HepG2 (cell line): ENCODE results near the gene C9orf43.
"Not testable (repeated sequence)": the region's sequence is repeated elsewhere in the genome, so short reads cannot be mapped to it uniquely, and the experiment has no call there.

Experiments used
- ESRRA ChIP-seq: sonication (generic); formaldehyde crosslinking; IDR thresholded peaks from 2 replicates; pipeline ENCODE4 v1.5.1; 2020; ENCODE audit warnings: mild to moderate bottlenecking, low read depth, missing genetic modification reagents
- HOXA5 ChIP-seq: sonication (generic); formaldehyde crosslinking; IDR thresholded peaks from 2 replicates; pipeline ENCODE4 v1.4.0; 2020; ENCODE audit warnings: missing genetic modification reagents
- NFIC ChIP-seq: IDR thresholded peaks from 2 replicates; pipeline ENCODE4 v1.6.1; 2012; ENCODE audit warnings: mild to moderate bottlenecking, low read length, inconsistent platforms
- ZFP37 ChIP-seq: sonication (generic); formaldehyde crosslinking; IDR thresholded peaks from 2 replicates; pipeline ENCODE4 v1.4.0; 2020; ENCODE audit warnings: missing genetic modification reagents, borderline replicate concordance
- ZFX ChIP-seq: sonication (generic); formaldehyde crosslinking; IDR thresholded peaks from 2 replicates; pipeline ENCODE4 v1.4.0; 2020; ENCODE audit warnings: mild to moderate bottlenecking, low read depth, missing genetic modification reagents, moderate library complexity
- TF ChIP-seq, protein P1 (sequence below): sonication (generic); formaldehyde crosslinking; IDR thresholded peaks from 2 replicates; pipeline ENCODE4 v1.4.0; 2020; ENCODE audit warnings: missing genetic modification reagents
- TF ChIP-seq, protein P2 (sequence below): sonication (generic); formaldehyde crosslinking; IDR thresholded peaks from 2 replicates; pipeline ENCODE4 v1.8.1; 2023; ENCODE audit warnings: mild to moderate bottlenecking, moderate library complexity, missing genetic modification reagents
- TF ChIP-seq, protein P3 (sequence below): IDR thresholded peaks from 2 replicates; pipeline ENCODE4 v1.6.1; 2012; ENCODE audit warnings: inconsistent platforms

DNA sequence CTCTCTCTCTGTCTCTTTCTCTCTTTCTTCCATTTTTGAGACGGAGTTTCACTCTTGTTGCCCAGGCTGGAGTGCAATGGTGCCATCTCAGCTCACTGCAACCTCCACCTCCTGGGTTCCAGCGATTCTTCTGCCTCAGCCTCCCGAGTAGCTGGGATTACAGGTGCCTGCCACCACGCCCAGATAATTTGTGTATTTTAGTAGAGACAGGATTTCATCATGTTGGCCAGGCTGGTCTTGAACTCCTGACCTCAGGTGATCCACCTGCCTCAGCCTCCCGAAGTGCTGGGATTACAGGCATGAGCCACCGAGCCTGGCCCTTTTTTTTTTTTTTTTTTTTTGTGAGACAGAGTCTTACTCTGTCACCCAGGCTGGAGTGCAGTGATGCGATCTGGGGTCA lies 29.1 kb upstream of the C9orf43 start:
- TF ChIP-seq, protein P1, sequence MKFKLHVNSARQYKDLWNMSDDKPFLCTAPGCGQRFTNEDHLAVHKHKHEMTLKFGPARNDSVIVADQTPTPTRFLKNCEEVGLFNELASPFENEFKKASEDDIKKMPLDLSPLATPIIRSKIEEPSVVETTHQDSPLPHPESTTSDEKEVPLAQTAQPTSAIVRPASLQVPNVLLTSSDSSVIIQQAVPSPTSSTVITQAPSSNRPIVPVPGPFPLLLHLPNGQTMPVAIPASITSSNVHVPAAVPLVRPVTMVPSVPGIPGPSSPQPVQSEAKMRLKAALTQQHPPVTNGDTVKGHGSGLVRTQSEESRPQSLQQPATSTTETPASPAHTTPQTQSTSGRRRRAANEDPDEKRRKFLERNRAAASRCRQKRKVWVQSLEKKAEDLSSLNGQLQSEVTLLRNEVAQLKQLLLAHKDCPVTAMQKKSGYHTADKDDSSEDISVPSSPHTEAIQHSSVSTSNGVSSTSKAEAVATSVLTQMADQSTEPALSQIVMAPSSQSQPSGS: not testable (repeated sequence)
- TF ChIP-seq ZFX (CRISPR knock-in tag); ZFP37 (CRISPR knock-in tag); HOXA5 (CRISPR knock-in tag); NFIC; ESRRA (CRISPR knock-in tag): not testable (repeated sequence)
- TF ChIP-seq, protein P2, sequence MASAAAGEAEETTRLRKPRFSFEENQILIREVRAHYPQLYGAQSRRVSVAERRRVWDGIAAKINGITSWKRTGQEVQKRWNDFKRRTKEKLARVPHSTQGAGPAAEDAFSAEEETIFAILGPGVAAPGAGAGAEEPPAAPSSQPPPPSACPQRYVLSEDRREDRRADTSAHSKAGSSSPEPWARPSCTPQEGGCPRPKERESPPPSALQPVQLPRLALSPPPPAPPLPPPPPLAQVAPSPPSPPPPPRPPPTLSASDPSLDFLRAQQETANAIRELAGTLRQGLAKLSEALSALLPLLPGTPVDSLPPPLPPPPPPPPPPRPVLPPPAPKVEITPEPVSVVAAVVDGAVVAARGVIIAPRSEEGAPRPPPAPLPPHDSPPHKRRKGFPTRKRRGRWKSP (CRISPR knock-in tag): not testable (repeated sequence)
- TF ChIP-seq, protein P3, sequence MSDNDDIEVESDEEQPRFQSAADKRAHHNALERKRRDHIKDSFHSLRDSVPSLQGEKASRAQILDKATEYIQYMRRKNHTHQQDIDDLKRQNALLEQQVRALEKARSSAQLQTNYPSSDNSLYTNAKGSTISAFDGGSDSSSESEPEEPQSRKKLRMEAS: not testable (repeated sequence)
